GM12878 (cell line): Measurements from ENCODE around the gene PROM1. TPM values are rescaled to one million over a fixed set of nuclear protein-coding genes. Genes with fewer than 3 reads are reported as not detected.

ENCODE experiments used
- ATAC-seq: fragments of 200-7000 bp; cut with Tn5 transposase; 3 replicates; pipeline ENCODE4 v1.9.1; 2020; ENCODE audit warnings: mild to moderate bottlenecking, moderate library complexity
- BruUV-seq: library from RNA; stranded (reverse); fragments of 400-500 nt; replicated peaks from 2 replicates; lab custom pipeline; 2021; lab: Mats Ljungman, UMichigan
- CTCF ChIA-PET: fragments of 300-600 bp; sonication (Branson Sonifier 250); formaldehyde crosslinking; extraction: SDS; loops from one replicate; lab custom pipeline; 2021; ENCODE audit warnings: inconsistent platforms; lab: Yijun Ruan, JAX
- POLR2A ChIA-PET: fragments of 350-600 bp; formaldehyde crosslinking; extraction: SDS; loops from one replicate; lab custom pipeline; 2021; ENCODE audit warnings: inconsistent platforms; lab: Charles Lee
- RAD21 ChIA-PET: fragments of 300-600 bp; sonication (Branson Sonifier 250); formaldehyde crosslinking; loops from one replicate; lab custom pipeline; 2023; ENCODE audit warnings: antibody characterized with exemption; ENCODE audit not compliant: unreplicated experiment; lab: Charles Lee
- SMC1A ChIA-PET: fragments of 300-600 bp; sonication (Branson Sonifier 250); formaldehyde crosslinking; loops from one replicate; lab custom pipeline; 2023; ENCODE audit not compliant: unreplicated experiment, uncharacterized antibody; lab: Charles Lee
- DNase-seq: peaks from one replicate; pipeline ENCODE4 v3.0.0-alpha.2; 2011; ENCODE audit warnings: low read depth, low spot score
- FAIRE-seq: peaks from 3 replicates; lab custom pipeline; 2011; peaks lifted over from hg19 to GRCh38; lab: Jason Lieb, UNC
- H2AFZ ChIP-seq: 2 replicates; pipeline ENCODE4 v1.6.0; 2011; ENCODE audit warnings: low read depth, low read length, control low read depth; ENCODE audit not compliant: control insufficient read depth
- H3K27ac ChIP-seq: 2 replicates; pipeline ENCODE4 v1.5.1; 2011; ENCODE audit warnings: control low read depth; ENCODE audit not compliant: control insufficient read depth, insufficient read depth
- H3K27me3 ChIP-seq, 2 experiments: replicated peaks in 1 of 2; 2 replicates each; pipeline versions ENCODE4 v1.6.0 to v1.6.1; 2011; ENCODE audit warnings: low read length in 1 of 2; ENCODE audit not compliant: control insufficient read depth in 2 of 2, insufficient read depth in 2 of 2
- H3K36me3 ChIP-seq, 2 experiments: 2 replicates each; pipeline ENCODE4 v1.5.1; 2011; ENCODE audit warnings: low read length in 1 of 2; ENCODE audit not compliant: control insufficient read depth in 2 of 2, insufficient read depth in 2 of 2
- H3K4me1 ChIP-seq: 2 replicates; pipeline ENCODE4 v1.6.1; 2011; ENCODE audit warnings: mild to moderate bottlenecking, low read length, moderate library complexity, mixed read lengths; ENCODE audit not compliant: control insufficient read depth, insufficient read depth
- H3K4me2 ChIP-seq: 2 replicates; pipeline ENCODE4 v1.6.0; 2011; ENCODE audit warnings: control low read depth; ENCODE audit not compliant: control insufficient read depth, insufficient read depth
- H3K4me3 ChIP-seq: fragments of 200-600 bp; sonication (generic); 2 replicates; pipeline ENCODE4 v1.5.1; 2016
- H3K79me2 ChIP-seq: 2 replicates; pipeline ENCODE4 v1.6.0; 2011; ENCODE audit warnings: low read length; ENCODE audit not compliant: control insufficient read depth, insufficient read depth
- H3K9ac ChIP-seq: 2 replicates; pipeline ENCODE4 v1.8.0; 2011; ENCODE audit warnings: low read length, control low read depth, mixed read lengths; ENCODE audit not compliant: control insufficient read depth, insufficient read depth
- H3K9me3 ChIP-seq: replicated peaks from 3 replicates; pipeline ENCODE4 v1.5.1; 2011; ENCODE audit warnings: mild to moderate bottlenecking, low read length; ENCODE audit not compliant: control insufficient read depth, insufficient read depth
- H4K20me1 ChIP-seq: 2 replicates; pipeline ENCODE4 v1.6.0; 2011; ENCODE audit not compliant: control insufficient read depth, insufficient read depth
- ASH2L ChIP-seq: fragments of 300-600, 200-600 bp; sonication (generic); IDR thresholded peaks from 2 replicates; pipeline ENCODE4 v1.6.1; 2017; ENCODE audit warnings: low read depth, mild to moderate bottlenecking, borderline replicate concordance
- BCLAF1 ChIP-seq: fragments of 450-650 bp; IDR thresholded peaks from 2 replicates; pipeline ENCODE4 v1.6.1; 2017; ENCODE audit warnings: antibody characterized with exemption, mild to moderate bottlenecking, moderate library complexity
- BMI1 ChIP-seq: fragments of 450-650 bp; IDR thresholded peaks from 2 replicates; pipeline ENCODE4 v1.6.1; 2016; ENCODE audit warnings: mild to moderate bottlenecking, moderate library complexity, borderline replicate concordance
- CHD1 ChIP-seq: IDR thresholded peaks from 2 replicates; pipeline ENCODE4 v1.6.1; 2012; ENCODE audit warnings: low read depth, low read length, improper control_type of control experiment
- EED ChIP-seq: sonication (generic); IDR thresholded peaks from 2 replicates; pipeline ENCODE4 v1.6.1; 2016; ENCODE audit warnings: antibody characterized with exemption, low read depth
- ELK1 ChIP-seq: IDR thresholded peaks from 2 replicates; pipeline ENCODE4 v1.6.1; 2012; ENCODE audit warnings: low read depth, low read length, improper control_type of control experiment
- GATAD2B ChIP-seq: fragments of 450-650 bp; conservative IDR thresholded peaks from 2 replicates; pipeline ENCODE4 v1.6.1; 2017; ENCODE audit warnings: low read depth, mild to moderate bottlenecking, moderate library complexity
- NBN ChIP-seq: fragments of 450-650 bp; IDR thresholded peaks from 2 replicates; pipeline ENCODE4 v1.6.1; 2016
- NRF1 ChIP-seq: conservative IDR thresholded peaks from 2 replicates; pipeline ENCODE4 v1.6.1; 2011; ENCODE audit warnings: mild to moderate bottlenecking, low read depth, low read length, improper control_type of control experiment
- POLR2AphosphoS5 ChIP-seq: IDR thresholded peaks from 2 replicates; pipeline ENCODE4 v1.6.1; 2011; ENCODE audit warnings: mild to moderate bottlenecking, low read length, inconsistent platforms
- POU2F2 ChIP-seq: IDR thresholded peaks from 3 replicates; pipeline ENCODE4 v1.6.1; 2011; ENCODE audit warnings: low read depth, mild to moderate bottlenecking, low read length, borderline replicate concordance
- RB1 ChIP-seq: fragments of 450-650 bp; formaldehyde crosslinking; IDR thresholded peaks from 2 replicates; pipeline ENCODE4 v1.6.1; 2017; ENCODE audit warnings: mild to moderate bottlenecking, borderline replicate concordance
- RFX5 ChIP-seq: IDR thresholded peaks from 2 replicates; pipeline ENCODE4 v1.6.1; 2011; ENCODE audit warnings: low read depth, low read length, improper control_type of control experiment
- USF2 ChIP-seq: IDR thresholded peaks from 2 replicates; pipeline ENCODE4 v1.6.1; 2011; ENCODE audit warnings: low read depth, low read length, improper control_type of control experiment, borderline replicate concordance
- ZBTB40 ChIP-seq: fragments of 450-650 bp; IDR thresholded peaks from 2 replicates; pipeline ENCODE4 v1.6.1; 2016; ENCODE audit warnings: mild to moderate bottlenecking, moderate library complexity, borderline replicate concordance
- WGBS: methylation state at CpG from one replicate; pipeline ENCODE4 v1.1.6; 2016; ENCODE audit warnings: low lambda C conversion rate; ENCODE audit not compliant: insufficient replicate concordance, insufficient coverage; ENCODE audit errors: missing lambda C conversion rate; 5-methylcytosine and 5-hydroxymethylcytosine counted together
- in situ Hi-C: fragments of 300-500 bp; cut with MboI; formaldehyde crosslinking; loops from 9 replicates; pipeline ENCODE4 v1.14.3; 2018; ENCODE audit warnings: mixed read lengths
- intact Hi-C: fragments of 100-400 bp; cut with micrococcal nuclease; formaldehyde crosslinking; loops from one replicate; pipeline ENCODE4 v1.14.2; 2022; ENCODE audit not compliant: unreplicated experiment
- polyA plus RNA-seq, 11 experiments: library from polyadenylated mRNA; depleted of rRNA in 4 of 11; unstranded in 6 of 11; stranded (reverse) in 5 of 11; fragments of >200 nt; fragmentation: Nextera tagmentation in 4 of 11; fragmentation: Illumina TruSeq in 1 of 11; extraction: Ambion mirVana in 4 of 11; extraction: Trizol in 1 of 11; gene quantifications; 1 replicate in 1 of 11; 2 replicates in 10 of 11; pipeline versions ENCODE4 v1.2.1 to v1.2.3, GENCODE V29; 2011 to 2016; ENCODE audit warnings: inconsistent platforms in 2 of 11, missing spikeins in 2 of 11, low read depth in 1 of 11
- total RNA-seq, 4 experiments: library from RNA; depleted of rRNA in 3 of 4; stranded (reverse); fragments of >200 nt in 3 of 4; fragmentation: Illumina TruSeq in 1 of 4; extraction: Trizol in 1 of 4; gene quantifications; 2 replicates each; pipeline versions ENCODE4 v1.2.1 to v1.2.3, GENCODE V29; 2013 to 2021

PROM1 gene
- total and polyA plus RNA-seq, 10 of the 15 experiments (the other 5 are each of a cell fraction or from before 2014, with no cell fraction given) = 0.08 to 0.31 (median 0.18) TPM; not detected in 7

- intact Hi-C loops = no loop called here
- TF ChIP-seq EED = no peak
- no peak for TF ChIP-seq ELK1
- TF ChIP-seq ZBTB40 = no peak
- no peak for TF ChIP-seq NBN
- no peak for TF ChIP-seq CHD1
- no peak for TF ChIP-seq RB1
- TF ChIP-seq USF2 = no peak
- TF ChIP-seq POLR2AphosphoS5 = no peak
- no peak for TF ChIP-seq NRF1
- no peak for TF ChIP-seq BCLAF1
- TF ChIP-seq BMI1 = no peak
- TF ChIP-seq ASH2L = no peak
- no peak for TF ChIP-seq GATAD2B
- no peak for TF ChIP-seq RFX5
- no peak for TF ChIP-seq POU2F2
Observed at GRCh38 chr4:16039139-16039538, 44.7 kb downstream of the PROM1 start.

More at GRCh38 chr4:16039139-16039538, 44.7 kb downstream of the PROM1 start:
- no TSS peak for BruUV-seq
- Histone ChIP-seq H3K36me3 (no peaks in the 10 kb centered on the region), H3K4me2 (no peak overlapping the region), H3K27ac (no peak overlapping the region), H3K79me2 (no peaks in the 10 kb centered on the region), H3K9ac (no peak overlapping the region), H3K27me3 (peaks cover 2 to 5% of the 10 kb centered on the region in 2 experiments; a peak in 2 of 4 replicates), H3K9me3 (no peaks in the 10 kb centered on the region), H3K4me3 (no peak overlapping the region), H2AFZ (no peak overlapping the region), H3K4me1 (no peaks in the 10 kb centered on the region), H4K20me1 (no peaks in the 10 kb centered on the region)
- POLR2A ChIA-PET = no interaction called here
- SMC1A ChIA-PET = no interaction called here
- CTCF ChIA-PET = interaction anchor here (0.6 kb wide), 1 partner anchor 41 kb away, joined by 3 read pairs; no protein-coding TSS in a partner anchor
- RAD21 ChIA-PET = no interaction called here
- in situ Hi-C loops = loop anchor here (5.0 to 10.0 kb wide), 2 partner anchors 228 to 406 kb away; no protein-coding TSS in a partner anchor
- FAIRE-seq (no peak), ATAC-seq (no peak), DNase-seq (no peak)
- WGBS = 58% methylated on average over 5 of the region's 5 CpGs
